GM19455 (cell line): Measurements from ENCODE around the gene SLC6A1.

Source experiments
- ATAC-seq: cut with Tn5 transposase; IDR thresholded peaks from one replicate; pipeline ENCODE4 v1.9.1; 2021; ENCODE audit not compliant: unreplicated experiment

The SLC6A1 gene

DNA sequence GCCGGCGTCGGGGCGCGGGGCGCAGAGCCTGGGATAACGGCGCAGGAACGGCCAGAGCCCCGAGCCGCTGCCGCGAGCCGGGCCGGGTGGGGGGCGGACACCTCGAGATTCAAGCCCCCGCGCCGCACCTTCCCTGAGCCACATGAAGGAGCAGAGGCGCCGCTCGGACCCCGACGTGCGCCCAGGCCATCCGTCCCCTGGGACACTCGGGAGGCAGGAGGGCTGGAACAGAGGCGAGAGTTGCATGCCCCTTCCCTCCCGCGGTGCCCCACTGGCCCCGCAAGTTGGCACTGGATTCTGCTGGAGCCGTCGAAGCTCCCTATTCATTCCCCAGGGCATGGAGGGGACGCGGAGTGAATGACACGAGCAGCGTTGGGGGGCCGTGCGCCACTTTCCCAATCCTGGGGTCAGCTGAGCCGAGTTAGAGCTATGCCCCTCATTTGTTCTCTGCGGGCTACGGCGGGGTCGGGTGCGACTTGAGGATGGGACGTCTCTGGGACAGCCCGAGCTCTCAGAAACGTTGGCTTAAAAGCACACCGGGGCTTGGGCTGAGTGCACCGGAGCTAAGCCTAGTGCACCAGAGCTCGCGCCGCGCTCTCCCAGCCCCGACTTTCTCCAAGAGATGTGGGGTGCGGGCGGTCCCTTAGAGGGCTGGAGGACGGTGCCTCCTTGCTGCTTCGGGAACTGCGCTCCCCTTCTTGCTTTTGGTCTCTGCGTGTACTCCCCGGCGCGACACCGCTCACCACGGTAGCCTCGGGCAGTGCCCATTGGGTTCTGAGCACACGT lies 588 bp downstream of the SLC6A1 start:
- no peak for ATAC-seq

DNA sequence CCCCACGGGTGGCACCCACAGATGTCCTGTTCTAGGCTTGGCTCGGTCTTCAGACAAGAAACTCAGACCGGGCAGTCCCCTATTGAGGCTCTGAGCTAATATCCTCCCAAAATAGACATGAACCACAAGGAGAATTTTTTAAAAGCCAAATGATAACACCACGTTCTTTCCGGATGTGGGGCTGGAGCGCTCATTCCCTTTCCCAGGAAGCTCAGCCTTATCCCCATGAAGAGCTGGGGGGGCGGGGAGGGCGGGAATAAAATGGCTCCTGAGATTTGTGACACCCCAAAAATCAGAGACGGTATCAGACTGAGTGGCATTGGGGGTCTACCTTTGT lies 1.1 kb downstream of the SLC6A1 start:
- no peak for ATAC-seq

DNA sequence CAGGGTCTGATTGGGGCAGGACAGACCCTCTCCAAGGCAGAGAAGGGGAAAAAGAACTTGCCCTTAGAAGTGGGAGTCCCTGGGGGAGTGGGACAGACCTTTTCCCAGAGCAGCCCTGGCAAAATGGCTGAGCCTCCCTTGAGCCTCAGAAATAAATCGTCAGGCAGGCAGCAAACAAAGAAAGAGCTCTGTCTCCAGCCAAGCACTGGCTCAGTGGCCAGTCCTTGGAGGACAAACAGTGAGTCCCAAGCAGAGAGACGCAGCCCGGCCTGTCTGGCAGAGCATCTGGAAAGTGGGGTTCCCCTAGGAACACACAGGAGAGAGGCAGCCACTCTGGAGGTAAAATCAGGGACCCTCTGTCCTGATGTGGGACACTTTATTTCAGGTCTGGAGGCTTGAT lies 1.8 kb downstream of the SLC6A1 start:
- no peak for ATAC-seq

DNA sequence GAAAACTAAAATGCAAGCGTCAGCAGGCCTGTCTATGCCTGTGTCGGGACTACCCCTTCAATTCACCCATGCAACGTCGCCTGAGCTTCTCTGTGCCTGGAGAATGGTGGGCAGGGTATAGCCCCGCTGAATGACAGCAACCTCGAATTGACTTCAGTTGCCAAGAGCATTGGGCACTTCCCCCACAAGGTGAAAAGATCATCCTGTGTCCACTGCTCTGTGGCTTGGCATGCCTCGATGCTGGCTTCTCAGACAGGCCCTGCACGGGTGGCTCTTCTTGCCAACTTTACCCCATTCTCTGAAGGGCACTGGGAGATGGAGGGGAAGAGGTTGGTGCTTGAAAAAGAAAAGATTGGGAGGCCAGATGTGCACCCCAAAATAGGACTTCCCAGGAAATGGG lies 3.3 kb downstream of the SLC6A1 start:
- no peak for ATAC-seq

DNA sequence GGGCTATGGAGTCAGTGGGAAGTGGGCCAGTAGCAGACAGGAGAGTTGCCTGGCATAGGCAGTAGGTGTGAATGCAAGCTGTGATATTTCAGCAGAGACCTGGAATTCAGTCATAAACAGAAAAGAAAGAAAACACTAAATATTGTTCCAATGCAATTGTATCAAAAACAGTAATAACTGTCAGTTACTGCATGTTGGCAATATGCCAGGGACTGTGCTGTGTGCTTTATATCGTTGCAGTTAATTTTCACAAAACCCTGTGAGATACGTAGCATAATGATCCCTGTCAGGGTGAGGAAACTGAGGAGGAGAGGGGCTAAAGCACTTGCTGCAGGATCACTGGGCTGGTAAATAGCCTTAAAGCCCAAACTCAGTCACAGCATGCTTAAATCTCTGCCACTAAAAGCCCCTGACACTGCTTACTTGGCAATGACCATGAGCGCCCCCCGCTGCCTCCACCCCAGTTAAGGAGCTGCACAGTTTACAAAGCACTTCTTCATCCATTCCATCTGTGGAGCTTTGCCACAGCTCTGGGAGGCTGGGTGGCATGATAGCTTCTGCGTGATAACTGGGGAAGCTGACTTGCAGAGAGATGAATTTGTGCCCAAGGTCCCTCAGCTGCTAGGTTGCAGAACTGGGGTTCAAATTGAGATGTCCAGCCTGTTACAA lies 3.9 kb downstream of the SLC6A1 start:
- no peak for ATAC-seq

DNA sequence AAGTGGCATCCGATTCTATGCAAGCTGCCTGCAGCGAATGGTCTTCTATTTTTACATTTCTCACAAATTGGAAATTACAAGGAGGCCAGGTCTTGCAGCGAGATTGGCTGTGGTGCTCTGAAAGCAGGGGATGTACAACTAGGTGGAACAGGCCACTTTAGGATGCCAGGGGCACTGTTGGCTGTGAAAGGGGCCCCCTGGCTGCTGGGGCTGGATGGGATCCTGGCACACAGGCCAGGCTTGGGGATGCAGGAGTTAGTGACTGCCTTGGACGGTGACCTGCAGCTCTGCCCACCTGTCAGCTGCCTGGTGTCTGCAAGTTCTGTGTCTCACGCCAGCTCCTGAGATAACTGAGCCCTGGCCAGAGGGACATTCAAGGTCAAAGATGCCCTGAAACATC lies 4.6 kb downstream of the SLC6A1 start:
- ATAC-seq, result no peak

DNA sequence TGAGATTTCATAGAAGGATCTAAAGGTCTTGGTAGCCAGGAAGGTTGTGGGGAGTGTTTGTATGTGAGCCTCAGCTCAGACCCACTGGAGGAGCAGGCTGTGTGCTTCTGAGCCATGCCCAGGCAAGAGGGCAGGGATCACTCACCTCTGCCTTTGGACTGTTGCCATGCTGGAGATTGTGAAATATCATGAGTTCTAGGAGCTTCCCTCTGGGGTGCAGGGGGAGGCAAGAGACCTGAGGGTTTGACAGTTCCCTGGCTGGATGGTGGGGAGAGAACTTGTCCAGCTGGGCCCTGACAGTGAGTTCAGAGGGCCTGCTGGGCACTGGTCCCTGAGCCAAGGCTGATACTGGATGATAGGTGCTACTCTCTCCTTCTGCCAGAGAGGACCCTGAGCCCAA lies 6.0 kb downstream of the SLC6A1 start:
- no peak for ATAC-seq

DNA sequence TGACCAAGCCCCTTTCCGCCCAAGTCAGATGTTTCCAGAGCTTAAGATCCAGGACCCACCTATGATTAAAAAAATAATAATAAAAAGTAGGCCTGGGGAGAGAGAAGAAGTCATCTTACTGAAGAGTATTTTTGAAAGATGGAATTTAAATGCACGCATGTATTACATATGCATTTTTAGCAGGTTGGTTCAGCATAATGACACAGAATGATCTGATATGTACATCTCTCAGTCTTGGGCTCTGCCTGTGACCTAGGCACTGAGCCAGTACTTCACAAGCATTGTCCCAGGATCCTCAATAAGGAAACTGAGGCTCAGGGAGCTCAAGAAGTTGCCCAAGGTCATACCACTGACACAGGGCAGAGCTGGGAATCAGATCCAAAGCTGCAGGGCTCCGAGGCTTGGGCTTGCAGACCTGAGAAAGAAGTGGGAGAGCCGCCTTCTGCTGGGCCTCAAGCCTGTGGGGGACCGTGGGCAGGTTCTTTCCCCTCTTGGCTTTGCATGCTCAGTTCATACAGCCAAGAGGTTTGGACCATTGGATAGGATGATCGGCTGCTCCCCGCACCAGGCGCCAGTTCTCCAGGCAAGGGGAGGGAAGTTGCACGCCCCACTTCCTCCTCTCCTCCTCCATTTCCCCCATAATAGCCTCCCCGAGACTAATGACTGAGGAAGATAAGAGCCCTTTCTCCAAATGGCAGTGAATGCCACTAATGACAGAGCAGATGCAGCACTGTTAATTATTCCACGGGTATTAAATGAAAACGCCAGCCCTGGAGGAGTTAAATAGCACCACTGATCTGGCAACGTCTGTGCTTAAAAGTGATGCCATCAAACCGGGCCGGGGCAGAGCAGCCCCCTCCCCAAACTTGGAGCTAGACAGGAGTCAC lies 6.9 kb downstream of the SLC6A1 start:
- no peak for ATAC-seq

DNA sequence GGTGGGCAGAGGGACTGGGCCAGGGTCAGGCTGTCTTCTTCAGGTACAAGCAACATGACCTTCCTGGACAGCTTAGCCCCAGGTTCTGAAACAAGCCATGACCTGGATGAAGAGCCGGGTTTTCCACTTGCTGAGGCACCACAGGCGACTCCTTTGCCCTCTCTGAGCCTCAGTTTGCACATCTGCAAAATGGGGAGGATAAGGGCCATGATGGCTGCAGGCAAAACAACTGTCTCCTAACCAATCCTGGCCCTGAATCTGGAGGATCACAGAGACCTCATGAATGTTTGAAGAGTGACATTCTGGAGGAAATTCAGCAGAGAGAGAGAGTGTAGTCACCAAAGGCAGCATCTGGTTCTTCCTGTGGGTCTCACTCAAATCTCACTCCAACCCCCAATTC lies 8.0 kb downstream of the SLC6A1 start:
- no peak for ATAC-seq

DNA sequence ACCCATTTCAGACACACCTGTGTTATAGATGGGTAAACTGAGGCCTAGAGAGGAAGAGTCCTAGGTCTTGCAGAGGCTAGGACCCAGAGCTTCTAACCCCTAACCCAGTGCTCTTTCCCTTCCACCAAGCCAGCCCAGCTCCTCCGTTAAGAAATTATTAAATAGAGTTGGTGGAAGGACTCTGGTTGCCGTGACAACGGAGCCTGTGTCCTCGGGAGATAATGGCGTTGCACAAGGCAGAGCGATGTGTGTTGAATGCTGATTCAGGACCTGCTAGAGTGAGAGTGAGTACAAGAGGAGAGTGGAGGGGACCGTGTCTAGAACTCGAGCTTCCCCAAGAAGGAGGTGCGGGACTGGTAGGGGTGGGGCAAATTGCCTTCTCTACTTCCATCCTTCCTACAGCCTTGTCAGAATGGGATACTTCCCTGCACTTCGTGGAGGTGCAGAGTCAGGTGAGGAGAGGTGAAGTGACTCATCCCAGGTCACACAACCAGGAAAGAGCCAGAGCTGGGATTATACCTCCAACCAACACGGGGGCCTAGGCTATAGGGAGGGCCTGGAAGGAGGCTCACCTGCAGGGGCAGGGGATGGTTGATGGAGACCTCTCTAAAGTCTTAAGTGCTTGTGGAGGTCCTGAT lies 8.6 kb downstream of the SLC6A1 start:
- ATAC-seq, result no peak

DNA sequence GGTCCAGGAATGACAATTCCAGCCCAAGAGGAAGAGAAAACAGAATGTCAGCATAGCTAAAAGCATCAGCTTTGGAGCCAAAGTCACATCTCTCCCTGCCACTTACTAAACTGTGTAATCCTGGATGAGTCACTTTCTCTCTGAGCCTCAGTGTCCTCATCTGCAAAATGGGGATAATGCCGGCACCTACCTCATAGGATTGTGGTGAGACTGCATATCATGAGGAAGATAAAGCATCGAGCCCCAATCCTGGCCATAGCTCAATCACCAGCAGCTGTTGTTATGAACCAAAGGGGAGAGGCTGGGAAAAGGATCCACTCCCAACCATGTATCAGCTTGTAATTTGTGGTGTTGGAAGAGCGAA lies 9.1 kb downstream of the SLC6A1 start:
- no peak for ATAC-seq

DNA sequence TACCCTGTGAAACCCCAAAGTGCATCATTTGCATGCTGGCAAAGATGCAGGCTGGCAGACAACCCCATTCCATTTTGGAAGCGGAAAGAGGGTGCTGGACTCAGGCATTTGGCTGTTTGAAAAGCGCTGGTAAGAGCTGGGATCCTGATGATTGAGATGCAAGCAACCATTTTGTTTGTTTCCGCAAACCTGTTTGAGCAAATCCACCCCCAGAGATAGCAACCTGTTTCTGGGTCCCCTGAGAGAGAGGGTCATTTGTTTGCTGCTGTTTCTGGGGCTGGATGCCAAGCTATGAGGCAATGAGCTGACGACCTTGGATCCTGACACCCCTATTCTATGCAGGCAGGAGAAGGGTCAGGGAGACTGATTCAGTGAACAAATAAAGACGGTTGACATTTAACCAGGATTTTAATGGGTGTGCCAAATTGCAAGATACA lies 9.8 kb downstream of the SLC6A1 start:
- no peak for ATAC-seq

DNA sequence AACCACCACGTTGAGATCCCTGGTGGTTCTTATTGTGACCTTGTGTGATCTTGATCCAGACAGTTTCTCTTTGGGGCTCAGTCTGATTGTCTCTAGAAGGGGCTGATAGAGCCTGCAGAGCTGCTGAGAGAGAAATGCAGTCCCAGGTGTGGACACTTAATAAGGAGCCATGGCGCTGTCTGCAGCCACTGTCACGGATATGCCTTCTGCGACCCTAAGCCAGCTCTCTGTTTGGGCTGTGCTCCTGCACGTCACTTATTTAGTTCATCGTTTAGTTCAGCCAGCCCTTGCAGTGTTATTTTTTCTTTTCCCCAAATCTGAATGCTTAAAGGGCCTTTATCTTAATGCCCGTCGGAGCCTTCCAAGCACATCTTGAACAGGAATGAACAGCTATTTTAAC lies 12.0 kb downstream of the SLC6A1 start:
- no peak for ATAC-seq

DNA sequence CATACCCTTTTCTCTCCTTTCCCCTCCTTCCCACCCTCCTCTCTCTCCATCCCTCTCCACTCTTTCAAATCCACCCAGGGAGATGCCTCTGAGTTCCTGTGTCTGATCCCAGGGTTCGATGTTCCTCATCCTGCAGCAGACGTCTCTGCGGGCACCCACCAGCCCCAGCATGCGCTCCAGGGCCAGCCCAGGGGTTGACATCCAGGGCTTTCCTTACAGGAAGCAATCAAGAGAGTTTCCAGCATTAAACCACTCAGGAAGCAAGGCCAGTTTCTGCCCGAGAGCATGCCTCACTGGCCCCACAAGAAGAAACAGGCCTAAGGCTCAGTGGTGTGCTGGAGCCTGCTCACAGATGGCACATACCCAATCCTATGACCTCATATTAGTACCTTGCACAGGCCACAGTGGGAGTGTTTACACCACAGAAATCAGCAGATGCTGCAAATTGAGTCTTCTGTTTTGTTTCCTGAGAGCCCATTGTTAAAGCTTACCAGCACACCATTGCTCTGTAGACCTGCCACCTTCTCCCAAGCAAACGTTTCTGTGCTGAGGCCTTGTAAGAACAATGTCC lies 13.2 kb downstream of the SLC6A1 start:
- ATAC-seq, result no peak

DNA sequence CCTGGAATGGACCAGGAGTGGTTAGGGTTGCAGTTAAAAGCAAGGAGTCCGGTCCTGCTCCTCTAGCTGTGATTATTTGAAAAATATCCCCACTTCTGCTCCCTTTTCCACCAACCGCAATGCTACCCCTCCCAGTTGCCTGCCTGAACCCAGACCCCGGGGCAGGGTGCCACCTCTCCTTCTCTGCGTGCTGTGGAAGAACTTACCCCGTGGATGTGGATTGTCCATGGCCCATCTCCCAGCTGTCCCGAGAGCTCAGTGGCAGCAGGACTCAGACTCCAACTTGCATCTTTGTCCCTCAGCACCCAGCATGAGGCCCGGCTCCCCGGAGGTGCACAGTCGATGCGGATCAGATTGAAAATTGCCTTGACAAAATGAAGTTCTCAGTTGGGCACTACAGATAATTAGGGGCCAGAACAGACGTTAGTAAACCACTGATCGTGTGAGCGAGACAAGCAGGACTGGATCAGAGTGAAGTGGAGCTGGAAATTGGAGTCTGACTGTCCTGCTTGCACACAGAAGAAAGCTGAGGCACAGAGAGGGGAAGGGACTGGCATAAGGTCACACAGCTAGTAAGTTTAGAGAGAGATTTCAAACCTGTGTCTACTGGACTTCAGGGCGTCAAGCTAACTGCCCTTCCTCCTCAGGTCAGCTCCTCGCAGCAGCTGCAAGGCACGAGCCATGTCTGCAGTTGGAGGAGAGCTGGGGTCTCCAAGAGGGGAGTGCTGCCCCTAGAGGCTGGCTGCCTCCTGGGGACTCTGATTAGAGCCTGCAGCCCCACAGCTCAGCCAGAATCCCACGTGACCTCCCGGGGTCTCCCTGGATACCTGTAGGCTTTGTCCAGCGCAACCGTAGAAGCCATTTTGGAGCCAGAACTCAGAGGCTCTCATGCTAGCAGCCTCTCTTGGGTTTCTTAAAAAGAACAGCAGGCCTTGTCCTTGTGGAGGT lies 14.7 kb downstream of the SLC6A1 start:
- no peak for ATAC-seq

DNA sequence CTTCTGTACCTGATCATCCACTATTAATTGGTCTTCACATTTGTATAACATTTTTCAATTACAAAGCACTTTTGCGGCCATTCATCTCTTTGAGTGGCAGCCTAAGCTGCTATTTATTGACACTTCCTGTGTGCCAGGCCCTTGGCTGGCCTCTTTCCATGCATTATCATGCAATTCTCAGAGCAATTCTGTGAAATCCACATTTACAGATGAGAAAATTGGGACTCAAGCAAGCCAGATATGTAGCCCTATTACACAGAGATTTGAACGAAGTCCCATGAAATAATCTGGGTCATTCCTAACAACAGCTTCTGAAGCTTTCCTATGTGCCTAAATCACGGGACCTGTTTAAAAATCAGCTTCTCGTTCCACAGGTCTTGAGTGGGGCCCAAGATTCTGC lies 17.4 kb downstream of the SLC6A1 start:
- no peak for ATAC-seq

DNA sequence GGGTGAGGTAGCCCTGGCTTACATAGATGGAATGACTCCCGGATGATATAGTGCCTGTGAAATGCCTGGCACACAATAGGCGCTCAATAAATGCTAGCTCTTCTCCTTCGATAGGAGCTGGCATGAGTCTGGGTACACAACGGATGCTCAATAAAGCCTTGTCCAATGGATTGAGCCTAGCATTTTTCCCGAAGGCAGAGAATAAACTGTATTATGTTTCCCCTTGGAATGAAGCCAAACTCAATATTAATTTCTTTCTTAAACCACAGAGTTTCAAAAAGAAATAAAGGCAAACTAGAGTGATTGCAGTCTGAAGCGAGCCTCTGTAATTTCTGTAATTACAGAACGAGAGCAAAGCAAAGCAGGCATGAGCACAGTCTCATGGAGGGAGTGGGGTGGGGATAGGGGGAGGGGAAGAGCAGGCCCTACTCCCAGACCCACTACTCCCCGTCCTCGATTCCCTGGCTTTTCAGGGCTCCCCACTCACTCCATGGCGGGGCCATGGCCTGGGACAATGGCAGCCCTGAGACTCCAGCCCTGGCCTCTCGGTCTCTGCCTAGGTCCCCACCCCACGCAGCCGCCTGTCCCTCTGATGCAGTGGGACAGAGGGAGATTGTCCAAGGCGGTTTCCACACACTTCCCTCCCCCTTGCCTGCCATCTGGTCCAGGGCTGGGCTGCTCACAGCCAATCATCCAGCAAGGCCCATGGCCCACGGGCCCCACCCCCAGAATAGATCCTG lies 18.0 kb downstream of the SLC6A1 start:
- ATAC-seq, result no peak

DNA sequence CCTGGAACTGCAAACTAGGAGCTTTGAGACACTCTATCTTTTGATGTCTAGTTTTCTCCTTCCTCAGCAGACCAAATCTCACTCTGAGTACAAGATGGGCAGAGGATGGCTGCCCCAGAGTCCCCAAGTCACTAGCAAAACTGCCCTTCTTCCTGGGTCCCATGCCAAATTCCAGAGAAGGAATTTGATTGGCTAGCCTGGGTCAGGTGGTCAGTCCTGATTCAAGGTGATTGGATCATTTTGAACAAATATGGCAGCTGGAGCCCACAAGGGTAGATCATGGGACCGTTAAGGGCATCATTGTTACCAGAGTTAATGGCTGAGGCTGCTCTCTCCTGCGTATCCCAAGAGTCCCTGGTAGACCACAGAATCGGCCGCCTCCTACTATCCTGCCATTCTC lies 21.7 kb downstream of the SLC6A1 start:
- no peak for ATAC-seq

DNA sequence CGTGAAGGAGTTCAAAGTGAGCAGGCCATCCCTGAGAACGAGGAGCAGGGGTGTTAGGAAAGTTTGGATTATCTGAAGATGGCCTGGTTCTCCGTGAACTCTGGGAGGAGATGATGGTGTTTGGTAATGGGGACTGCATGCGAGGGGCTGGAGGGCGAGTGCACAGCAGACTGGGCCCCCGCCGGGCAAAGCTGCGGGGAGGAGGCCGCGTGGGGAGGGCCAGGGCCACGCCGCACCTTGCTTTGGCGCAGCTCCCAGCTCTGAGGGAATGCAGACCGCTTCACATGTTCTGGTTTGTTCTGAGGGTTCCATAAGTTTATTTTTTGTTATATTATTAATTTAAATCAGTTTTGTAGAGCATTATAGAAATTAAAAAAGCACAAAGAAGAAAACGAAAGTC lies 22.2 kb downstream of the SLC6A1 start:
- no peak for ATAC-seq
